Smooth muscle cell (in vitro differentiated cells): ENCODE data around the gene XPNPEP2. TPM values are rescaled to one million over a fixed set of nuclear protein-coding genes. Genes with fewer than 3 reads are reported as not detected.

ENCODE experiments used
- DNase-seq: peaks from one replicate; lab custom pipeline; 2025; ENCODE audit not compliant: unreplicated experiment; lab: John Stamatoyannopoulos, UW
- H2AFZ ChIP-seq: fragments of 200-600 bp; sonication (generic); 2 replicates; pipeline ENCODE4 v1.6.0; 2016; ENCODE audit warnings: antibody characterized with exemption, low read depth, mild to moderate bottlenecking
- H3F3A ChIP-seq: fragments of 200-600 bp; sonication (generic); 2 replicates; pipeline ENCODE4 v1.6.0; 2017; ENCODE audit warnings: antibody characterized with exemption, low read depth
- H3K27ac ChIP-seq: fragments of 200-600 bp; sonication (generic); 2 replicates; pipeline ENCODE4 v1.5.1; 2016; ENCODE audit warnings: low read depth, mild to moderate bottlenecking
- H3K27me3 ChIP-seq: fragments of 200-600 bp; sonication (generic); 2 replicates; pipeline ENCODE4 v1.6.1; 2016; ENCODE audit warnings: low read depth, mild to moderate bottlenecking
- H3K36me3 ChIP-seq: fragments of 200-600 bp; sonication (generic); 2 replicates; pipeline ENCODE4 v1.5.1; 2016; ENCODE audit warnings: low read depth
- H3K4me1 ChIP-seq: fragments of 200-600 bp; sonication (generic); 2 replicates; pipeline ENCODE4 v1.5.1; 2016; ENCODE audit warnings: low read depth
- H3K4me2 ChIP-seq: fragments of 200-600 bp; sonication (generic); 2 replicates; pipeline ENCODE4 v1.6.0; 2016; ENCODE audit warnings: mild to moderate bottlenecking
- H3K4me3 ChIP-seq: fragments of 200-600 bp; sonication (generic); 2 replicates; pipeline ENCODE4 v1.5.1; 2016; ENCODE audit warnings: mild to moderate bottlenecking
- H3K79me2 ChIP-seq: fragments of 200-600 bp; sonication (generic); 2 replicates; pipeline ENCODE4 v1.6.0; 2016; ENCODE audit warnings: low read depth, mild to moderate bottlenecking
- H3K9ac ChIP-seq: fragments of 200-600 bp; sonication (generic); 2 replicates; pipeline ENCODE4 v1.6.0; 2016; ENCODE audit warnings: low read depth
- H3K9me3 ChIP-seq: fragments of 200-600 bp; sonication (generic); replicated peaks from 2 replicates; pipeline ENCODE4 v1.5.1; 2016; ENCODE audit warnings: low read depth
- H4K20me1 ChIP-seq: fragments of 200-600 bp; sonication (generic); 2 replicates; pipeline ENCODE4 v1.6.0; 2016; ENCODE audit warnings: low read depth
- CTCF ChIP-seq: fragments of 200-600 bp; sonication (generic); IDR thresholded peaks from 2 replicates; pipeline ENCODE4 v1.5.1; 2017; ENCODE audit warnings: borderline replicate concordance, mild to moderate bottlenecking, antibody characterized with exemption; ENCODE audit not compliant: insufficient read depth, poor library complexity, severe bottlenecking
- WGBS: methylation state at CpG from one replicate; pipeline ENCODE4 v1.1.7; 2016; ENCODE audit warnings: low lambda C conversion rate; 5-methylcytosine and 5-hydroxymethylcytosine counted together
- polyA plus RNA-seq: library from polyadenylated mRNA; unstranded; fragments of >200 nt; fragmentation: Nextera tagmentation; extraction: Ambion mirVana; gene quantifications from 2 replicates; pipeline ENCODE4 v1.2.1, GENCODE V29; 2016
- total RNA-seq: library from RNA; depleted of rRNA; stranded (reverse); fragments of >200 nt; gene quantifications from 2 replicates; pipeline ENCODE4 v1.2.3, GENCODE V29; 2014

Gene XPNPEP2
- total and polyA plus RNA-seq, 2 experiments from 2014 or later, result 0.09 to 0.13 TPM

DNA sequence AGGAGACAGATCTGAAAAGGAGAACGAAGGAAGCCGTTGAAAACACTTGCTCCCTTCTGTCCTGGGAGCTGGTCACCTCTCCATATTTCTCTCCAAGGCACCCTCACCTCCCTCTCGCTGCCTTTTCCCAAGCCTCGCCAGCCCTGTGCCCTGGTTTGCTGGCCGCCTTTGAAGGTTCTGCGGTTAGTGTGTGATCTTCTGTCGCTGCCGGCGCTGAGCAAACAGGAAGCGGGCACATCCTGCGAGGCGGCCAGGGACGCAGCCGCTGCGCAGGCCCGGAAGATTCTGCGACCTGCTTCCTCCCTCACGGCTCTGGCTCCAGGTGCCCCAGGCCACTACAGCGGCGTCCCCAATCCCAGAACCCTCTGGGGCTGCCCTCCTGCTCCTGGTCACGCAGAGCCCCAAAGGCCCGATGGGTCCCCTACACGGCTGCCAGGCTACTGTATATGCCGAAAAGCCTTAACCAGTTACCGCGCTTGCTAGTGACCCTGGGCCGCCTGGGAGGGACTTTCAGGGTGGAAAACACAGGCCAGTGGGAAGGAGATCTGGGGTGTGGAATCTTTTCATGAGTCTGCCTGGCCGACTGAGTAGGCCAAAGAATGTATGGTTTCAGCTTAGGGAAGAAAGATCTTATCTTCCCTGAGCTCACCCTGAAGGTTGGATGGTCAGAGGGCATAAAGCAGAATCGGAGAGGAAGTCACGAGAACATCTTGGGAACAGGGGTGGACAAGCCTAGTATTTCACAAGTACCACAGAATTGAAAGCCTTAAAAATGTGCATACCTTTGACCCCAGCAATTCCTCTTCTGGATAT is 38.6 kb downstream of the XPNPEP2 start:
- Histone ChIP-seq H3K27me3 (no peaks in the 10 kb centered on the region), H2AFZ (no peak overlapping the region), H3K4me1 (no peaks in the 10 kb centered on the region), H3F3A (no peaks in the 10 kb centered on the region), H3K9ac (no peak overlapping the region), H3K36me3 (no peaks in the 10 kb centered on the region), H3K79me2 (no peaks in the 10 kb centered on the region), H3K4me2 (no peak overlapping the region), H4K20me1 (no peaks in the 10 kb centered on the region), H3K27ac (no peak overlapping the region), H3K9me3 (no peaks in the 10 kb centered on the region), H3K4me3 (no peak overlapping the region)
- DNase-seq, result no peak
- 89% methylated on average over 27 of the region's 30 CpGs for WGBS
- no peak for TF ChIP-seq CTCF

DNA sequence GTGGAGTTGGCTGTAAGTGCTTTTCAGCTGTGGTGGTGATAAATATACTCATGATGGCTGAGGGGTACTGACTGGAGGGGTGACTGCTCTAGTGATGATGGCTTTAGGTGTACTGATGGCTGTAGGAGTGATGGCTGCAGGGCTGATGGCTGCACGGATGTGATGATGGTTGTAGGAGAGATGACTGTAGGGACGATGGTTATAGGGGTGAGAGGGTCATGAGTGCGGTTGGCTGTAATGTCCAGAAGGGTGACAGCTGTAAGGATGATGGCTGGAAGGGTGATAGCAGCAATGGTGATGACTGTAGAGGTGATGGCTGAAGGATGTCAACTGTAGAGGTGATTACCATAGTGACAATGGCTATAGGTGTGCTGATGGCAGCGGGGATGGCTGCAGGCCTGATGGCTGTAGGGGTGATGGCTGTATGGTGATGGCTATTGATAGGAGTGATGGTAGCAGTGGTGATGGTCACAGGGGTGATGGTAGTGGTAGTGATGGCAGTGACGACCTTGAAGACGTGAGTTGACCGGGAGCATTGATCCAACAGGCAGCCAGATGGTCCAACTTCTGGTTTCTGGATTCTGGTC is 40.4 kb downstream of the XPNPEP2 start:
- Histone ChIP-seq H3K27ac (no peak overlapping the region), H3K9ac (no peak overlapping the region), H3K36me3 (no peaks in the 10 kb centered on the region), H3K27me3 (no peaks in the 10 kb centered on the region), H2AFZ (no peak overlapping the region), H3K9me3 (no peaks in the 10 kb centered on the region), H3K4me3 (no peak overlapping the region), H3F3A (no peaks in the 10 kb centered on the region), H3K4me1 (no peaks in the 10 kb centered on the region), H3K4me2 (no peak overlapping the region), H3K79me2 (no peaks in the 10 kb centered on the region), H4K20me1 (no peaks in the 10 kb centered on the region)
- TF ChIP-seq CTCF, result no peak
- WGBS, result 85% methylated on average over 7 of the region's 7 CpGs
- DNase-seq, result no peak

DNA sequence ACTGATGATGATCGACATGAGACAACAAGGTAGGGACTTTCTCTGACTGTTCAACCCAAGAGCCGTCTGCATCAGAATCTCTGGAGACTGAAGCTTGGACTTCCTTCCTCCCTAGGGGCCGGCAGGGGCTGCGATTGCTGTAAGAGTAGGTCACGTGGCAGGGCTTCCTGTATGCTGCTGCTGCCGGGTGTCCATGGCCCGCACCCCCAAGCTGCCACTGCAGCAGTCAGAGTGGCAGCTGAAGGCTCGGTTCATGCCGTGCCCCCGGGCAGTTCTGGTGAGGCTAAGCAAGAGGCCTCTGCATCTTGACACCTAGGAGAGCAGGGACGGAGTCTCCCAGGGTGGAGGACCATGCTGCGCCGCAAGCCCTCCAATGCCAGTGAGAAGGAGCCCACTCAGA is 41.0 kb downstream of the XPNPEP2 start, which contains the start of gene SASH3:
Gene SASH3 (plus strand): TSS at position 203 of the 400 bp plus-strand sequence. CDS start 149 bp downstream, at position 352.
- Histone ChIP-seq H3K4me1 (no peaks in the 10 kb centered on the region), H3K79me2 (no peaks in the 10 kb centered on the region), H2AFZ (no peak within 1 kb of the TSS), H3K4me3 (no peak within 1 kb of the TSS), H3K27me3 (no peaks in the 10 kb centered on the region), H3K9me3 (no peaks in the 10 kb centered on the region), H4K20me1 (no peaks in the 10 kb centered on the region), H3K36me3 (no peaks in the 10 kb centered on the region), H3F3A (no peaks in the 10 kb centered on the region), H3K27ac (no peak within 1 kb of the TSS), H3K4me2 (no peak within 1 kb of the TSS), H3K9ac (no peak within 1 kb of the TSS)
- DNase-seq, result no peak
- WGBS, result 92% methylated on average over 13 of the region's 13 CpGs
- no peak for TF ChIP-seq CTCF
